ENCODE data around the gene GNGT1.

DNA sequence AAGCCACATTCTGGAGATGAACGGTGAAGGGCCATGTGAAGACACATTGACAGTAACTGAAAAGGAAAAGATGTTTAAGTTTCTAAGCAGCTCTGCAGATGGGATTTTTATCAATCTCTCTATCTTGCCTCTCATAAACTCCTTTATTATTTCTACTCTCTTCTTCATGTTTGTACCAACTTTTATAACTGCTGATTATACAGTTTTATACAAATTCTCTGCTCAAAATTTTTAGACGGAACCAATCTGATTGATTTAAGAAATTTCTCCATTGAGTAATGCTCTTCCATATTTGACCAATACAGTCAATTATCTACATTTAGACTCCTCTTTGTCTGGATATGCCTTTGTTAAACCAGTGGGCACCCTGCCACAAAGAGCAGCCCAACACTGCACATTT lies 47.5 kb upstream of the GNGT1 start:
- TF ChIP-seq, protein P1, sequence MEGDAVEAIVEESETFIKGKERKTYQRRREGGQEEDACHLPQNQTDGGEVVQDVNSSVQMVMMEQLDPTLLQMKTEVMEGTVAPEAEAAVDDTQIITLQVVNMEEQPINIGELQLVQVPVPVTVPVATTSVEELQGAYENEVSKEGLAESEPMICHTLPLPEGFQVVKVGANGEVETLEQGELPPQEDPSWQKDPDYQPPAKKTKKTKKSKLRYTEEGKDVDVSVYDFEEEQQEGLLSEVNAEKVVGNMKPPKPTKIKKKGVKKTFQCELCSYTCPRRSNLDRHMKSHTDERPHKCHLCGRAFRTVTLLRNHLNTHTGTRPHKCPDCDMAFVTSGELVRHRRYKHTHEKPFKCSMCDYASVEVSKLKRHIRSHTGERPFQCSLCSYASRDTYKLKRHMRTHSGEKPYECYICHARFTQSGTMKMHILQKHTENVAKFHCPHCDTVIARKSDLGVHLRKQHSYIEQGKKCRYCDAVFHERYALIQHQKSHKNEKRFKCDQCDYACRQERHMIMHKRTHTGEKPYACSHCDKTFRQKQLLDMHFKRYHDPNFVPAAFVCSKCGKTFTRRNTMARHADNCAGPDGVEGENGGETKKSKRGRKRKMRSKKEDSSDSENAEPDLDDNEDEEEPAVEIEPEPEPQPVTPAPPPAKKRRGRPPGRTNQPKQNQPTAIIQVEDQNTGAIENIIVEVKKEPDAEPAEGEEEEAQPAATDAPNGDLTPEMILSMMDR (IDR thresholded peaks at IDR 0.05): no peak
- TF ChIP-seq POLR2A (IDR thresholded peaks at IDR 0.05): no peak
